Measurements from ENCODE around the gene SP140.

Gene SP140

DNA sequence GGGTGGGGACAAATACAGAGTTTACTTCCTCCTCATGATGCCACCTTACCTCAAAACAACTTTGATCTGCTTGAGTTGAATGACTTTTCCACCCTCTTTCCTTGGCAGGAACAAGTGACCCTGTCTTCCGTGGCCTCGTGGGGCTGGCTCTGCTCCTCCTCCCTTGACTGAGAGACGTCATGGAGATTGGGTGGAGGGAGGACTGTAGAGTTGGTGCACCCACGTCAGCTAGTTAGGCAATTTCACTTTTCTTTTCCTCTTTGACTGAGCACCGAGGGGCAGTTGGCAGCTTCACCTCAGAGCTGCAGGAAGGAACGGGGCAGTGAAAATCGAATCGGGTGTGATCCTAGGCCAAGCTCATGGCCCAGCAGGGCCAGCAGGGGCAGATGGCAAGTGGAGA, at the start of gene SP140:
Gene SP140, plus strand, starts transcription at position 251 of the 400 bp plus-strand sequence. Its CDS starts 109 bp downstream, at position 360.
- Histone ChIP-seq H3K27me3 (replicated peaks; ENCODE audit: control insufficient read depth, insufficient read depth, low read length) (no peaks in the 10 kb centered on the region), H3K4me3 (replicated peaks; ENCODE audit: low read depth, low read length) (peak within 1 kb of the TSS; percentile 70), H3K36me3 (ENCODE audit: control insufficient read depth, insufficient read depth, low read length) (peaks cover 1% of the 10 kb centered on the region; the same call in 1 of the 2 replicates)
- TF ChIP-seq, protein P1, sequence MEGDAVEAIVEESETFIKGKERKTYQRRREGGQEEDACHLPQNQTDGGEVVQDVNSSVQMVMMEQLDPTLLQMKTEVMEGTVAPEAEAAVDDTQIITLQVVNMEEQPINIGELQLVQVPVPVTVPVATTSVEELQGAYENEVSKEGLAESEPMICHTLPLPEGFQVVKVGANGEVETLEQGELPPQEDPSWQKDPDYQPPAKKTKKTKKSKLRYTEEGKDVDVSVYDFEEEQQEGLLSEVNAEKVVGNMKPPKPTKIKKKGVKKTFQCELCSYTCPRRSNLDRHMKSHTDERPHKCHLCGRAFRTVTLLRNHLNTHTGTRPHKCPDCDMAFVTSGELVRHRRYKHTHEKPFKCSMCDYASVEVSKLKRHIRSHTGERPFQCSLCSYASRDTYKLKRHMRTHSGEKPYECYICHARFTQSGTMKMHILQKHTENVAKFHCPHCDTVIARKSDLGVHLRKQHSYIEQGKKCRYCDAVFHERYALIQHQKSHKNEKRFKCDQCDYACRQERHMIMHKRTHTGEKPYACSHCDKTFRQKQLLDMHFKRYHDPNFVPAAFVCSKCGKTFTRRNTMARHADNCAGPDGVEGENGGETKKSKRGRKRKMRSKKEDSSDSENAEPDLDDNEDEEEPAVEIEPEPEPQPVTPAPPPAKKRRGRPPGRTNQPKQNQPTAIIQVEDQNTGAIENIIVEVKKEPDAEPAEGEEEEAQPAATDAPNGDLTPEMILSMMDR (IDR thresholded peaks at IDR 0.05; ENCODE audit: insufficient read depth, low read length, poor library complexity, severe bottlenecking): no peak
- peak; percentile 76 for DNase-seq (ENCODE audit: extremely low read depth, insufficient read length)

DNA sequence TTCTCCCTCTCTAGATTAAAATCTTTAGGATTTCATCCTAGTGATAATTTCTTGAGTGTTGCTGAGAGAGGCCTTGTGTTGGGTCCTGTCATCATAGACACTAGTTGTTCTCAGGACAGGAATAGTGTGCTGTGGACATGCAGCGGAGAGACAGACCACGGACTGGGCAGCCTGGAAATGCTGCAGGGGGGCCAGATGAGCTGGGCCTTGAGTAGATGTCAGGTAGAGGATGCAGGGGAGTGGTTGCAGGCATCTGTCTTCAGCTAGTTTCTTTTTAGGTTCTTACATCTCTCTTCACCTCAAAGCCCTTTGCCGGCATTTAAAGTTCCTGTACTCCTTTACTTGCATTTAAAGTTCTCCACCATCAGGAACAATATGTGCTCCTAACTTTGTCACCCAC, 48.5 kb upstream of the SP140 start:
- Histone ChIP-seq H3K4me3 (replicated peaks; ENCODE audit: low read depth, low read length) (no peak overlapping the region), H3K27me3 (replicated peaks; ENCODE audit: control insufficient read depth, insufficient read depth, low read length) (no peaks in the 10 kb centered on the region), H3K36me3 (ENCODE audit: control insufficient read depth, insufficient read depth, low read length) (peaks cover 39% of the 10 kb centered on the region)
- no peak for DNase-seq (ENCODE audit: extremely low read depth, insufficient read length)
- TF ChIP-seq, protein P1 (IDR thresholded peaks at IDR 0.05; ENCODE audit: insufficient read depth, low read length, poor library complexity, severe bottlenecking): no peak

DNA sequence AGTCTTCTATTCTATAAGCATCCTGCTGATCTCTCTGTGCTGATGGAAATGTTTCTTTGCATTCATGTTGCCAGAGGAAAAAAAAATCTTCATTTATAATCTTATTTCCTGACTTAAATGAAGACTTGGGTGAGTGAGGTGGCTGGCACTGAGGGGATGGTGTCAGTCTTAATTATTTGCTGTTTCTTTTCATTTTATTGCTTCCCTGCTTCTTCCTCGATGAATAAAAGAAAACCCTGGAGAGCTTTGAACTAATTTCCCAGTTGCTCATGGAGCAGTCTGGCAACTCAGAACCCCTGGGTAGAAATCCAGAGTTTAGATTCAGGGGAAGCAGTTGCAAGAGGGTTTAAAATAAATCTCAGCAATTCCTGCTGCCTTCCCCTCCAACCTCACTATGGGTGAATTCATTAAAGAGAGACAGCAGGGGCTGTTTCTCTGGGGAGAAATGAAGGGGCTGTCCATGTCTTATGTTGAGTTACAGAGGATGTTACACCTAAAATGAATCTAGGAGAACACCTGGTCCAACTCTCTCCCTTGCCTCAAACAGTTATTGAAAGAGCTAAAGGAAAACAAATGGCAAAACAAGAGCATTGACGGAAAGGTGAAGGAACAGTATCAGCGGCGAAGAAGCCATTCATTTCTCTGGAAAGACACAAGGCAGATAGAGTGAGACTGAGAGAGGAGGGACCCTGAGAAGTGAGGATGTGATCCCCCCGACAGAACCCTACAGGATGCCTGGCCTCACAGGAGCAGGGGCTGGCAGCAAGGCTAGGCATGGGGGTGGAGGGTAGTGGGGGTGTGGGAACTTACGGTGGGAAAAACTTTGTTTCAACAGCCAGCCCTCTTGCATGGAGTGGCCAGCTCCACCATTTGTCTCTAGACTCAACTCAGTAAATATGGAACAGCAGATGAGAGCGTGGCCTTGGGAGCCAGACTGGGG, 46.7 kb upstream of the SP140 start:
- peaks cover 36% of the 10 kb centered on the region for H3K36me3 ChIP-seq (ENCODE audit: control insufficient read depth, insufficient read depth, low read length)
- no peak for DNase-seq (ENCODE audit: extremely low read depth, insufficient read length)
- no peak overlapping the region for H3K4me3 ChIP-seq (replicated peaks; ENCODE audit: low read depth, low read length)
- TF ChIP-seq, protein P1 (IDR thresholded peaks at IDR 0.05; ENCODE audit: insufficient read depth, low read length, poor library complexity, severe bottlenecking): no peak
- no peaks in the 10 kb centered on the region for H3K27me3 ChIP-seq (replicated peaks; ENCODE audit: control insufficient read depth, insufficient read depth, low read length)

DNA sequence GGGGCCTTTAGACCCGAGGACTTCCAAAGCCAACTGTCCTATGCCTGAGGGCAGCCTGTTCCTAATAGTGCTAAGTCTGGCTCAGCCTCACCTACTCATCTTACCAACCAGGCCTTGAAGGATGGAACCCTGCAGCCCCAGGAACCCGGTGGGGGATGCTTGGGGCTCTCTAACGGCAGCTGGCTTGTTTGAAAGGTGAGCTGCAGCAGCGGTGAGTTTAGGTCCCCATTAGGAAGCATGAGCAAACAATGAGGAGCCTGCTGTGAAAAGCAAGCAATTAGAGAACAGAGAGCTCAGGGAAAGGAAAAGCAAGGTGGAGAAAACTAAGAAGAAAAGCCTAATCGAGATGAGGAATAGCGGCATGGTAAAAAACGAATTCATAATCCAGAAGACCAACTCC, 45.6 kb upstream of the SP140 start:
- no peak for DNase-seq (ENCODE audit: extremely low read depth, insufficient read length)
- TF ChIP-seq, protein P1 (IDR thresholded peaks at IDR 0.05; ENCODE audit: insufficient read depth, low read length, poor library complexity, severe bottlenecking): no peak
- peaks cover 36% of the 10 kb centered on the region for H3K36me3 ChIP-seq (ENCODE audit: control insufficient read depth, insufficient read depth, low read length)
- H3K27me3 ChIP-seq (replicated peaks; ENCODE audit: control insufficient read depth, insufficient read depth, low read length): no peaks in the 10 kb centered on the region
- H3K4me3 ChIP-seq (replicated peaks; ENCODE audit: low read depth, low read length): no peak overlapping the region

DNA sequence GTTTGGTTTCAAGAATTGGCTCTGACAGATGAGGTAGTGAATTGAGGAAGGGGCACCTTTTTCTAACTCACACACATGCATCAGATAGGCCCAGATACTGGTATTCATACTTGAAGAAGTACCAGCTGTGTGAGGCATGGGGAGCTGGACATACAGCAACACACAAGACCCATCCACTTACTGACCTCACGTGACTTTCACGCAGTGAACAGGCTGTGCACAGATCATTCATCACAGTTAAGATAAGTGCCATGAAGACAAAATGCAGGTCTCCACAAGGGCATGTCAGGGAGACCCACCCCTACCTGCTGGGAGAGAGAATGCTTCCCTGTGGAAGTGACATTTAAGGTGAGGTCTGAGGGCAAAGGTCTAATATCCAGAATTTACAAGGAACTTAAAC, 44.3 kb upstream of the SP140 start:
- TF ChIP-seq, protein P1 (IDR thresholded peaks at IDR 0.05; ENCODE audit: insufficient read depth, low read length, poor library complexity, severe bottlenecking): no peak
- Histone ChIP-seq H3K4me3 (replicated peaks; ENCODE audit: low read depth, low read length) (no peak overlapping the region), H3K36me3 (ENCODE audit: control insufficient read depth, insufficient read depth, low read length) (peaks cover 33% of the 10 kb centered on the region), H3K27me3 (replicated peaks; ENCODE audit: control insufficient read depth, insufficient read depth, low read length) (no peaks in the 10 kb centered on the region)
- DNase-seq (ENCODE audit: extremely low read depth, insufficient read length): no peak

All from GM06990 (cell line).